Upper lobe of left lung (tissue), 6 donors: ENCODE data around the gene CFAP161. TPM values are rescaled to one million over a fixed set of nuclear protein-coding genes. Genes with fewer than 3 reads are reported as not detected.
A peak's percentile ranks its signal among the peaks of the same experiment; 100 is the strongest.

Experiments
- ATAC-seq, 2 donors: fragments of 200-7000 bp; cut with Tn5 transposase; one replicate each; pipeline ENCODE4 v1.9.1; 2022; ENCODE audit warnings: mild to moderate bottlenecking in 2 of 2, moderate library complexity in 2 of 2; ENCODE audit not compliant: low FRiP score in 2 of 2
- DNase-seq, 2 donors: peaks; one replicate each; pipeline ENCODE4 v3.0.0-alpha.2; 2019 to 2020
- H3K27ac ChIP-seq, 4 donors: fragments of 200-600 bp; sonication (generic); one replicate each; pipeline ENCODE4 v1.5.1; 2016 to 2019
- H3K27me3 ChIP-seq, 4 donors: fragments of 200-600 bp; sonication (generic); one replicate each; pipeline ENCODE4 v1.5.1; 2017 to 2019
- H3K36me3 ChIP-seq, 4 donors: fragments of 200-600 bp; sonication (generic); one replicate each; pipeline ENCODE4 v1.5.1; 2016 to 2019
- H3K4me1 ChIP-seq, 4 donors: fragments of 200-600 bp; sonication (generic); one replicate each; pipeline ENCODE4 v1.5.1; 2018 to 2019
- H3K4me3 ChIP-seq, 4 donors: fragments of 200-600 bp; sonication (generic); one replicate each; pipeline ENCODE4 v1.5.1; 2017 to 2019; ENCODE audit warnings: mild to moderate bottlenecking in 2 of 4, moderate library complexity in 1 of 4
- H3K9me3 ChIP-seq, 4 donors: fragments of 200-600 bp; sonication (generic); one replicate each; pipeline ENCODE4 v1.5.1; 2018 to 2019
- CTCF ChIP-seq, 6 experiments: fragments of 450-650 bp in 4 of 6; fragments of 200-600 bp in 2 of 6; sonication (generic) in 2 of 6; IDR thresholded peaks; one replicate each; pipeline ENCODE4 v1.5.1; 2016 to 2019; ENCODE audit warnings: antibody characterized with exemption in 6 of 6
- EP300 ChIP-seq, 4 donors: sonication (generic); formaldehyde crosslinking; IDR thresholded peaks; one replicate each; pipeline ENCODE4 v1.5.1; 2017; ENCODE audit warnings: antibody characterized with exemption in 4 of 4, control low read depth in 2 of 4
- POLR2A ChIP-seq, 4 donors: fragments of 450-650 bp; IDR thresholded peaks; one replicate each; pipeline ENCODE4 v1.5.1; 2016 to 2017; ENCODE audit warnings: antibody characterized with exemption in 4 of 4, mild to moderate bottlenecking in 2 of 4
- POLR2AphosphoS5 ChIP-seq, 2 donors: sonication (generic); formaldehyde crosslinking; IDR thresholded peaks; one replicate each; pipeline ENCODE4 v1.5.1; 2017; ENCODE audit warnings: antibody characterized with exemption in 2 of 2
- WGBS, 2 donors: methylation state at CpG; one replicate each; pipeline ENCODE4 v1.1.5; 2017 to 2018; 5-methylcytosine and 5-hydroxymethylcytosine counted together
- total RNA-seq, 6 donors: library from RNA; depleted of rRNA in 4 of 6; stranded (reverse); fragments of >200 nt in 4 of 6; gene quantifications; one replicate each; pipeline versions ENCODE4 v1.1.0 to v1.2.1, GENCODE V29; 2016 to 2021
- donor health status: DM: no; HTN: no; CAD: no; lungs with moderate emphysema.
- donor health status: DM: no; HTN: yes; CAD: no; lungs with severe emphysema.

The CFAP161 gene
- total RNA-seq, 6 donors from 2014 or later, result 1.2 to 9.0 (median 2.6) TPM

- Histone ChIP-seq H3K27me3 (no peaks in the 10 kb centered on the region), H3K4me1 (no peaks in the 10 kb centered on the region), H3K36me3 (peaks cover 0 to 14% (median 0%) of the 10 kb centered on the region in 4 donors), H3K27ac (no peak overlapping the region), H3K4me3 (no peak overlapping the region), H3K9me3 (no peaks in the 10 kb centered on the region)
- DNase-seq (no peak), ATAC-seq (no peak)
- WGBS, 2 donors, result 53 to 76% methylated on average over 1 of the region's 1 CpG
- TF ChIP-seq POLR2A (IDR thresholded peaks at IDR 0.05), result no peak
- TF ChIP-seq EP300 (IDR thresholded peaks at IDR 0.05), result no peak
- no peak for TF ChIP-seq CTCF (IDR thresholded peaks at IDR 0.05)
- TF ChIP-seq POLR2AphosphoS5 (IDR thresholded peaks at IDR 0.05), result no peak
Observed at GRCh38 chr15:81146006-81146405, 11.9 kb downstream of the CFAP161 start.

GRCh38 chr15:81146466-81146865, 12.4 kb downstream of the CFAP161 start:
- no peaks in the 10 kb centered on the region for H3K9me3 ChIP-seq
- DNase-seq (no peak), ATAC-seq (no peak)
- H3K4me3 ChIP-seq, result no peak overlapping the region
- H3K27ac ChIP-seq, result no peak overlapping the region
- no peaks in the 10 kb centered on the region for H3K4me1 ChIP-seq
- TF ChIP-seq EP300 (IDR thresholded peaks at IDR 0.05), result peak in 1 of 4 donors; percentile 72
- no peak for TF ChIP-seq POLR2A (IDR thresholded peaks at IDR 0.05)
- H3K36me3 ChIP-seq, result peaks cover 0 to 14% (median 0%) of the 10 kb centered on the region in 4 donors
- H3K27me3 ChIP-seq, result no peaks in the 10 kb centered on the region
- 57% methylated on average over 1 of the region's 1 CpG for WGBS, 2 donors

GRCh38 chr15:81151389-81151788, 17.3 kb downstream of the CFAP161 start:
- Histone ChIP-seq H3K9me3 (no peaks in the 10 kb centered on the region), H3K27me3 (no peaks in the 10 kb centered on the region), H3K4me1 (peaks cover 4 to 10% (median 5%) of the 10 kb centered on the region in 4 donors), H3K27ac (no peak overlapping the region), H3K4me3 (no peak overlapping the region), H3K36me3 (peaks cover 0 to 9% (median 0%) of the 10 kb centered on the region in 4 donors)
- WGBS, 2 donors, result 64 to 71% methylated on average over 7 of the region's 7 CpGs
- TF ChIP-seq POLR2A (IDR thresholded peaks at IDR 0.05), result no peak
- no peak for TF ChIP-seq POLR2AphosphoS5 (IDR thresholded peaks at IDR 0.05)
- no peak for TF ChIP-seq CTCF (IDR thresholded peaks at IDR 0.05)
- TF ChIP-seq EP300 (IDR thresholded peaks at IDR 0.05), result no peak
- ATAC-seq (no peak), DNase-seq (peak in 1 of 2 donors; percentile 33)

GRCh38 chr15:81152339-81152738, 18.3 kb downstream of the CFAP161 start:
- 93 to 95% methylated on average over 4 of the region's 4 CpGs for WGBS, 2 donors
- H3K4me3 ChIP-seq, result no peak overlapping the region
- no peaks in the 10 kb centered on the region for H3K27me3 ChIP-seq
- DNase-seq, result no peak
- peaks cover 5 to 12% (median 8%) of the 10 kb centered on the region in 4 donors for H3K4me1 ChIP-seq
- no peak overlapping the region for H3K27ac ChIP-seq
- TF ChIP-seq POLR2A (IDR thresholded peaks at IDR 0.05), result no peak
- TF ChIP-seq POLR2AphosphoS5 (IDR thresholded peaks at IDR 0.05), result no peak
- no peak for TF ChIP-seq EP300 (IDR thresholded peaks at IDR 0.05)
- TF ChIP-seq CTCF (IDR thresholded peaks at IDR 0.05), result no peak
- H3K9me3 ChIP-seq, result no peaks in the 10 kb centered on the region
- ATAC-seq, result no peak
- peaks cover 0 to 8% (median 0%) of the 10 kb centered on the region in 4 donors for H3K36me3 ChIP-seq

GRCh38 chr15:81152799-81153198, 18.7 kb downstream of the CFAP161 start:
- ATAC-seq (no peak), DNase-seq (no peak)
- WGBS, 2 donors, result 89 to 96% methylated on average over 4 of the region's 4 CpGs
- H3K4me3 ChIP-seq, result no peak overlapping the region
- TF ChIP-seq POLR2AphosphoS5 (IDR thresholded peaks at IDR 0.05), result no peak
- TF ChIP-seq EP300 (IDR thresholded peaks at IDR 0.05), result no peak
- TF ChIP-seq CTCF (IDR thresholded peaks at IDR 0.05), result no peak
- TF ChIP-seq POLR2A (IDR thresholded peaks at IDR 0.05), result no peak
- no peaks in the 10 kb centered on the region for H3K27me3 ChIP-seq
- no peaks in the 10 kb centered on the region for H3K9me3 ChIP-seq
- peaks cover 5 to 14% (median 10%) of the 10 kb centered on the region in 4 donors for H3K4me1 ChIP-seq
- peaks cover 0 to 7% (median 0%) of the 10 kb centered on the region in 4 donors for H3K36me3 ChIP-seq
- H3K27ac ChIP-seq, result no peak overlapping the region
